K562 (cell line): ENCODE data around the gene SDR39U1. TPM values are rescaled to one million over a fixed set of nuclear protein-coding genes. Genes with fewer than 3 reads are reported as not detected.
A peak's percentile ranks its signal among the peaks of the same experiment; 100 is the strongest.

Source experiments
- ATAC-seq: fragments of 200-7000 bp; cut with Tn5 transposase; 3 replicates; pipeline ENCODE4 v1.9.1; 2020; ENCODE audit warnings: moderate library complexity
- BruUV-seq: library from RNA; stranded (reverse); fragments of 400-500 nt; replicated peaks from 2 replicates; lab custom pipeline; 2021; lab: Mats Ljungman, UMichigan
- CTCF ChIA-PET: fragments of 300-600 bp; formaldehyde crosslinking; extraction: SDS; loops from one replicate; lab custom pipeline; 2021; ENCODE audit warnings: low intra/inter-chr PET ratio; lab: Yijun Ruan, JAX
- POLR2A ChIA-PET: fragments of 300-600, 350-650 bp; sonication (Branson Sonifier 250); formaldehyde crosslinking; extraction: SDS; loops from one replicate; lab custom pipeline; 2021; ENCODE audit warnings: antibody characterized with exemption, inconsistent platforms; lab: Yijun Ruan, JAX
- DNase-seq, 4 experiments: peaks; one replicate each; pipeline versions ENCODE4 v3.0.0 to v3.0.0-alpha.2; 2011 to 2018; ENCODE audit warnings: low spot score in 3 of 4, mixed read lengths in 3 of 4; ENCODE audit errors: extremely low read depth in 1 of 4
- FAIRE-seq: peaks from 2 replicates; lab custom pipeline; 2011; peaks lifted over from hg19 to GRCh38; lab: Jason Lieb, UNC
- H2AFZ ChIP-seq: 2 replicates; pipeline ENCODE4 v1.6.0; 2011; ENCODE audit warnings: low read depth, low read length, control low read depth, inconsistent platforms
- H3K27ac ChIP-seq: fragments of 200-600 bp; 3 replicates; pipeline ENCODE4 v1.8.0; 2011; ENCODE audit warnings: low read depth, mild to moderate bottlenecking, control low read depth, inconsistent platforms, low read length, moderate library complexity, mixed read lengths; ENCODE audit errors: extremely low read depth
- H3K27me3 ChIP-seq, 2 experiments: fragments of 300-600 bp in 1 of 2; 2 replicates in 1 of 2; 3 replicates in 1 of 2; pipeline versions ENCODE4 v1.6.0 to v1.8.0; 2011; ENCODE audit warnings: inconsistent platforms in 2 of 2, low read length in 2 of 2, mild to moderate bottlenecking in 1 of 2, mixed read lengths in 1 of 2, moderate library complexity in 1 of 2; ENCODE audit not compliant: control insufficient read depth in 2 of 2, insufficient read depth in 2 of 2
- H3K36me3 ChIP-seq: fragments of 300-600 bp; 3 replicates; pipeline ENCODE4 v1.8.0; 2011; ENCODE audit warnings: mild to moderate bottlenecking, low read length, inconsistent platforms; ENCODE audit not compliant: control insufficient read depth, insufficient read depth
- H3K4me1 ChIP-seq, 2 experiments: fragments of 200-600 bp in 1 of 2; replicated peaks in 1 of 2; 2 replicates in 1 of 2; 3 replicates in 1 of 2; pipeline versions ENCODE4 v1.5.1 to v1.8.0; 2011; ENCODE audit warnings: inconsistent platforms in 2 of 2, low read length in 2 of 2, mild to moderate bottlenecking in 1 of 2, mixed read lengths in 1 of 2, moderate library complexity in 1 of 2; ENCODE audit not compliant: control insufficient read depth in 2 of 2, insufficient read depth in 2 of 2
- H3K4me2 ChIP-seq: 2 replicates; pipeline ENCODE4 v1.6.1; 2011; ENCODE audit warnings: low read length, control low read depth, inconsistent platforms, mixed read lengths; ENCODE audit not compliant: insufficient read depth
- H3K4me3 ChIP-seq: fragments of 200-600 bp; sonication (generic), shearing (Covaris generic); 2 replicates; pipeline ENCODE4 v1.5.1; 2016; ENCODE audit warnings: control low read depth, inconsistent platforms
- H3K79me2 ChIP-seq: fragments of 200-600 bp; 3 replicates; pipeline ENCODE4 v1.8.0; 2011; ENCODE audit warnings: low read length, inconsistent platforms; ENCODE audit not compliant: control insufficient read depth, insufficient read depth
- H3K9ac ChIP-seq, 2 experiments: 2 replicates each; pipeline versions ENCODE4 v1.6.0 to v1.6.1; 2011; ENCODE audit warnings: low read depth in 2 of 2, low read length in 2 of 2, control low read depth in 1 of 2, inconsistent platforms in 1 of 2, mild to moderate bottlenecking in 1 of 2, mixed read lengths in 1 of 2; ENCODE audit not compliant: insufficient read depth in 1 of 2
- H3K9me1 ChIP-seq: one replicate; pipeline ENCODE4 v1.6.0; 2011; ENCODE audit warnings: inconsistent platforms, mild to moderate bottlenecking, low read length, moderate library complexity; ENCODE audit not compliant: control insufficient read depth, insufficient read depth
- H3K9me3 ChIP-seq: replicated peaks from 2 replicates; pipeline ENCODE4 v1.5.1; 2011; ENCODE audit warnings: low read depth, low read length, inconsistent platforms; ENCODE audit not compliant: control insufficient read depth, insufficient read depth
- H4K20me1 ChIP-seq: replicated peaks from 2 replicates; pipeline ENCODE4 v1.6.1; 2011; ENCODE audit warnings: low read length, inconsistent platforms, mixed read lengths; ENCODE audit not compliant: control insufficient read depth, insufficient read depth
- ARID3A ChIP-seq: IDR thresholded peaks from 2 replicates; pipeline ENCODE4 v1.6.1; 2012; ENCODE audit warnings: low read depth, low read length, improper control_type of control experiment, borderline replicate concordance
- C11orf30 ChIP-seq: fragments of 450-650 bp; IDR thresholded peaks from 2 replicates; pipeline ENCODE4 v1.6.1; 2016; ENCODE audit warnings: low read depth, mild to moderate bottlenecking
- MAFF ChIP-seq: IDR thresholded peaks from 2 replicates; pipeline ENCODE4 v1.6.1; 2012; ENCODE audit warnings: low read length, improper control_type of control experiment
- MAFG ChIP-seq: fragments of 450-650 bp; conservative IDR thresholded peaks from 2 replicates; pipeline ENCODE4 v1.6.1; 2016; ENCODE audit warnings: missing genetic modification characterization, missing compliant biosample characterization
- MAFK ChIP-seq: IDR thresholded peaks from 2 replicates; pipeline ENCODE4 v1.6.1; 2011; ENCODE audit warnings: low read length, improper control_type of control experiment
- MTA3 ChIP-seq: fragments of 450-650 bp; formaldehyde crosslinking; IDR thresholded peaks from 2 replicates; pipeline ENCODE4 v1.6.1; 2017; ENCODE audit warnings: mild to moderate bottlenecking, borderline replicate concordance
- ZNF316 ChIP-seq: fragments of 450-650 bp; IDR thresholded peaks from 2 replicates; pipeline ENCODE4 v1.6.1; 2016
- WGBS: fragments of 100-300 bp; shearing (Covaris generic); methylation state at CpG from one replicate; pipeline ENCODE4 v1.1.6; 2016; ENCODE audit warnings: low coverage, mixed read lengths; ENCODE audit not compliant: insufficient coverage; ENCODE audit errors: missing lambda C conversion rate; 5-methylcytosine and 5-hydroxymethylcytosine counted together
- in situ Hi-C: fragments of 300-500 bp; cut with MboI; formaldehyde crosslinking; loops from 4 replicates; pipeline ENCODE4 v1.15.0; 2018; ENCODE audit warnings: inconsistent platforms, mixed read lengths
- intact Hi-C: fragments of 100-400 bp; cut with micrococcal nuclease; formaldehyde crosslinking; loops from 2 replicates; pipeline ENCODE4 v1.14.2; 2022
- polyA plus RNA-seq, 8 experiments: library from polyadenylated mRNA; depleted of rRNA in 4 of 8; stranded (reverse) in 5 of 8; unstranded in 3 of 8; fragments of >200 nt; fragmentation: Nextera tagmentation in 2 of 8; fragmentation: Illumina TruSeq in 1 of 8; extraction: Ambion mirVana in 2 of 8; extraction: Trizol in 1 of 8; gene quantifications; 2 replicates each; pipeline versions ENCODE4 v1.2.1 to v1.2.3, GENCODE V29; 2011 to 2014; ENCODE audit warnings: inconsistent platforms in 1 of 8, missing spikeins in 1 of 8
- total RNA-seq, 7 experiments: library from RNA; depleted of rRNA in 6 of 7; stranded (reverse); fragments of >200 nt in 6 of 7; fragmentation: Illumina TruSeq in 2 of 7; extraction: Trizol in 2 of 7; gene quantifications; 2 replicates each; pipeline versions ENCODE4 v1.2.1 to v1.2.3, GENCODE V29; 2011 to 2021; ENCODE audit warnings: low replicate concordance in 1 of 7

The SDR39U1 gene
- total and polyA plus RNA-seq, 9 of the 15 experiments (the other 6 are each of a cell fraction or from before 2014, with no cell fraction given), result 10.4 to 56.1 (median 19.8) TPM

GRCh38 chr14:24404814-24405213 lies 37.8 kb downstream of the SDR39U1 start (continued):
- no peak for TF ChIP-seq ARID3A

- Histone ChIP-seq H3K4me3 (no peak overlapping the region), H3K36me3 (no peaks in the 10 kb centered on the region), H3K9me1 (no peaks in the 10 kb centered on the region), H3K9ac (no peak overlapping the region), H2AFZ (no peak overlapping the region), H3K4me2 (no peak overlapping the region), H4K20me1 (no peaks in the 10 kb centered on the region), H3K27me3 (no peaks in the 10 kb centered on the region; a peak in 1 of 5 replicates), H3K9me3 (no peaks in the 10 kb centered on the region), H3K79me2 (no peaks in the 10 kb centered on the region), H3K4me1 (peaks cover 0 to 15% of the 10 kb centered on the region in 2 experiments; a peak in 3 of 5 replicates)
- no peak for DNase-seq
- ATAC-seq, result no peak
- ChIA-PET CTCF (no interaction called here), POLR2A (no interaction called here)
- in situ Hi-C loops, result no loop called here
- 25% methylated on average over 7 of the region's 7 CpGs for WGBS
- TF ChIP-seq MAFK (peak; percentile 61), MAFG (tag) (peak; percentile 66), C11orf30 (peak; percentile 75), MTA3 (no peak), MAFF (peak; percentile 73), ZNF316 (peak; percentile 84)
- TF ChIP-seq, all 486 proteins: peak for 5
- no peak for FAIRE-seq
- intact Hi-C loops, result no loop called here
- no TSS peak for BruUV-seq
- no peak overlapping the region for H3K27ac ChIP-seq
Observed at GRCh38 chr14:24403294-24403998, 39.1 kb downstream of the SDR39U1 start.
